ENCODE measurements around the gene PCDHB11. TPM values are rescaled to one million over a fixed set of nuclear protein-coding genes. Genes with fewer than 3 reads are reported as not detected.
"Not testable (repeated sequence)": the region's sequence is repeated elsewhere in the genome, so short reads cannot be mapped to it uniquely, and the experiment has no call there.

Gene PCDHB11
- total RNA-seq, 4 donors from 2014 or later: 0.63 to 1.7 (median 1.4) TPM

DNA sequence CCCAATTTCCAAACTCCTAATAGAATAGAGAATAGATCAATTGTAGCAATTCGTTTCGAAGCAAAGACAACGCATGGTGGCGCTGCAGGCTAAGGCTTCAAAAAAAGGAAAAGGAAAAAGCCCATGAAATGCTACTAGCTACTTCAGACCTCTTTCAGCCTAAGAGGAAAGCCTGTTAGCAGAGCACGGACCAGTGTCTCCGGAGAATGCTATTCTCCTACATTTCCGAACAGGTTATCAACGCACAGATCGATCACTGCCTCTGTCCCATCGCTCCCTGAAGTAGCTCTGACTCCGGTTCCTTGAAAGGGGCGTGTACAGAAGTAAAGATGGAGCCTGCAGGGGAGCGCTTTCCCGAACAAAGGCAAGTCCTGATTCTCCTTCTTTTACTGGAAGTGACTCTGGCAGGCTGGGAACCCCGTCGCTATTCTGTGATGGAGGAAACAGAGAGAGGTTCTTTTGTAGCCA, 45.9 kb downstream of the PCDHB11 start, which contains the start of gene PCDHB15:
Gene PCDHB15, plus strand, starts transcription at position 146 of the 468 bp plus-strand sequence. Its CDS starts 184 bp downstream, at position 330.
- H3K4me3 ChIP-seq (ENCODE audit: low read depth, poor library complexity, severe bottlenecking): no peak within 1 kb of the TSS
- no peak for DNase-seq (ENCODE audit: low spot score in 2 of 2)
- intact Hi-C loops (cut with DNase I; ENCODE audit: low total_unique reads): no loop called here
- WGBS, 2 donors: 10% methylated on average over 12 to 16 of the region's 16 CpGs
- TF ChIP-seq CTCF (IDR thresholded peaks at IDR 0.05) (no peak), POLR2A (IDR thresholded peaks at IDR 0.05) (no peak)

DNA sequence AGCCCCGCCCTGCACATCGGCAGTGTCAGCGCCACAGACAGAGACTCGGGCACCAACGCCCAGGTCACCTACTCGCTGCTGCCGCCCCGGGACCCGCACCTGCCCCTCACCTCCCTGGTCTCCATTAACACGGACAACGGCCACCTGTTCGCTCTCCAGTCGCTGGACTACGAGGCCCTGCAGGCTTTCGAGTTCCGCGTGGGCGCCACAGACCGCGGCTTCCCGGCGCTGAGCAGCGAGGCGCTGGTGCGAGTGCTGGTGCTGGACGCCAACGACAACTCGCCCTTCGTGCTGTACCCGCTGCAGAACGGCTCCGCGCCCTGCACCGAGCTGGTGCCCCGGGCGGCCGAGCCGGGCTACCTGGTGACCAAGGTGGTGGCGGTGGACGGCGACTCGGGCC, 47.5 kb downstream of the PCDHB11 start:
- H3K4me3 ChIP-seq (ENCODE audit: low read depth, poor library complexity, severe bottlenecking); DNase-seq (ENCODE audit: low spot score in 2 of 2); intact Hi-C loops (cut with DNase I; ENCODE audit: low total_unique reads): not testable (repeated sequence)
- 43 to 54% methylated on average over 17 to 30 of the region's 42 CpGs for WGBS, 2 donors

DNA sequence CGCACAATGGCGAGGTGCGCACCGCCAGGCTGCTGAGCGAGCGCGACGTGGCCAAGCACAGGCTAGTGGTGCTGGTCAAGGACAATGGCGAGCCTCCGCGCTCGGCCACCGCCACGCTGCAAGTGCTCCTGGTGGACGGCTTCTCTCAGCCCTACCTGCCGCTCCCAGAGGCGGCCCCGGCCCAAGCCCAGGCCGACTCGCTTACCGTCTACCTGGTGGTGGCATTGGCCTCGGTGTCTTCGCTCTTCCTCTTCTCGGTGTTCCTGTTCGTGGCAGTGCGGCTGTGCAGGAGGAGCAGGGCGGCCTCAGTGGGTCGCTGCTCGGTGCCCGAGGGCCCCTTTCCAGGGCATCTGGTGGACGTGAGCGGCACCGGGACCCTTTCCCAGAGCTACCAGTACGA, 48.0 kb downstream of the PCDHB11 start:
- 40 to 53% methylated on average over 26 to 27 of the region's 34 CpGs for WGBS, 2 donors
- H3K4me3 ChIP-seq (ENCODE audit: low read depth, poor library complexity, severe bottlenecking); intact Hi-C loops (cut with DNase I; ENCODE audit: low total_unique reads); DNase-seq (ENCODE audit: low spot score in 2 of 2): not testable (repeated sequence)

DNA sequence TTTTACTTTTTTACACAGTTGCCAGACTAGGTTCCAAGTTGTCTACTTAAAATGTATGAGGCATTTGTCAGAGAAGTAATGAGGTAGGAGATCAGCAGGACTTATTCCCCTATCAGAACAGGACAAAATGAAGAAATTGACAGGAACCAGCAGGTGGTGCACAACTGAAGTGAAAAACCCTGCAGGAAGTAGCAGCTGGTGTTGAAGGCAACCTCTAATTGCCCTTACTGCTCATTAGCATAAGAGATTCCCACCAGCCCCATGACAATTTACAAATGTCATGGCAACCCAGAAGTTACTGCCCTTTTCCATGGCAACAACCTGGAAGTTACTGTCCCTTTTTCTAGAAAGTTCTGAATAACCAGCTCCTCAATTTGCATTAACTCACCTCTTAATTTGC, 51.1 kb downstream of the PCDHB11 start:
- DNase-seq (ENCODE audit: low spot score in 2 of 2): no peak
- no peak for TF ChIP-seq CTCF (IDR thresholded peaks at IDR 0.05)
- TF ChIP-seq POLR2A (IDR thresholded peaks at IDR 0.05): no peak
- intact Hi-C loops (cut with DNase I; ENCODE audit: low total_unique reads): no loop called here
- H3K4me3 ChIP-seq (ENCODE audit: low read depth, poor library complexity, severe bottlenecking): no peak overlapping the region

Other genes starting within 250 kb of the PCDHB11 start
- gene PCDHAC2, start 233.2 kb upstream of the PCDHB11 start, total RNA-seq: under 1 TPM in 3 of 4 donors, not detected in 1; 0.21 to 0.29 (median 0.27) TPM
- gene PCDHB1, start 148.3 kb upstream of the PCDHB11 start, total RNA-seq: not detected
- gene PCDHB2, start 105.0 kb upstream of the PCDHB11 start, total RNA-seq: 1 to 10 TPM; 2.3 to 6.2 (median 3.2) TPM
- gene PCDHB3, start 99.2 kb upstream of the PCDHB11 start, total RNA-seq: 1 to 10 TPM in 3 of 4 donors, under 1 TPM in 1; 0.84 to 1.6 (median 1.3) TPM
- gene PCDHB4, start 77.8 kb upstream of the PCDHB11 start, total RNA-seq: 1 to 10 TPM; 1.1 to 2.8 (median 2.0) TPM
- 1 to 10 TPM in 2 of 4 donors, under 1 TPM in 1, not detected in 1; 0.49 to 4.9 (median 1.4) TPM for gene PCDHB5, start 64.4 kb upstream of the PCDHB11 start, total RNA-seq
- 1 to 10 TPM in 2 of 4 donors, under 1 TPM in 1, not detected in 1; 0.93 to 1.3 (median 1.3) TPM for gene PCDHB6, start 49.6 kb upstream of the PCDHB11 start, total RNA-seq
- 1 to 10 TPM in 1 of 4 donors, under 1 TPM in 3; 0.49 to 1.1 (median 0.58) TPM for gene PCDHB7, start 27.0 kb upstream of the PCDHB11 start, total RNA-seq
- gene PCDHB8, start 21.8 kb upstream of the PCDHB11 start, total RNA-seq: 1 to 10 TPM in 2 of 4 donors, under 1 TPM in 2; 0.10 to 1.2 (median 0.76) TPM
- gene PCDHB16, start 17.2 kb upstream of the PCDHB11 start, total RNA-seq: 1 to 10 TPM in 3 of 4 donors, under 1 TPM in 1; 0.55 to 3.2 (median 1.9) TPM
- gene PCDHB9, start 12.5 kb upstream of the PCDHB11 start, total RNA-seq: 1 to 10 TPM in 2 of 4 donors, under 1 TPM in 2; 0.38 to 2.2 (median 1.2) TPM
- 1 to 10 TPM in 2 of 4 donors, under 1 TPM in 2; 0.19 to 1.5 (median 0.76) TPM for gene PCDHB10, start 7.3 kb upstream of the PCDHB11 start, total RNA-seq
- gene PCDHB12, start 9.1 kb downstream of the PCDHB11 start, total RNA-seq: 1 to 10 TPM in 2 of 4 donors, under 1 TPM in 1, not detected in 1; 0.49 to 3.2 (median 2.3) TPM
- 1 to 10 TPM; 3.3 to 9.0 (median 5.0) TPM for gene PCDHB13, start 14.3 kb downstream of the PCDHB11 start, total RNA-seq
- gene PCDHB14, start 23.7 kb downstream of the PCDHB11 start, total RNA-seq: 1 to 10 TPM; 5.4 to 7.5 (median 6.2) TPM
- gene PCDHB15, start 45.8 kb downstream of the PCDHB11 start, total RNA-seq: 1 to 10 TPM in 3 of 4 donors, under 1 TPM in 1; 0.46 to 2.0 (median 1.4) TPM
- 1 to 10 TPM in 1 of 4 donors, under 1 TPM in 2, not detected in 1; 0.66 to 5.0 (median 0.67) TPM for gene SLC25A2, start 104.4 kb downstream of the PCDHB11 start, total RNA-seq
- 10 to 100 TPM; 46.9 to 76.0 (median 64.9) TPM for gene TAF7, start 121.2 kb downstream of the PCDHB11 start, total RNA-seq
- gene PCDHGA1, start 130.9 kb downstream of the PCDHB11 start, total RNA-seq: under 1 TPM in 3 of 4 donors, not detected in 1; 0.52 to 0.54 (median 0.53) TPM
- gene PCDHGA2, start 139.1 kb downstream of the PCDHB11 start, total RNA-seq: 1 to 10 TPM; 1.4 to 5.3 (median 1.9) TPM
- gene PCDHGA3, start 144.2 kb downstream of the PCDHB11 start, total RNA-seq: 1 to 10 TPM; 1.0 to 3.5 (median 2.9) TPM
- 1 to 10 TPM in 3 of 4 donors, under 1 TPM in 1; 0.30 to 1.3 (median 1.1) TPM for gene PCDHGB1, start 150.5 kb downstream of the PCDHB11 start, total RNA-seq
- gene PCDHGA4, start 155.4 kb downstream of the PCDHB11 start, total RNA-seq: 1 to 10 TPM in 3 of 4 donors, under 1 TPM in 1; 0.25 to 4.3 (median 2.4) TPM
- gene PCDHGB2, start 160.4 kb downstream of the PCDHB11 start, total RNA-seq: 1 to 10 TPM; 2.1 to 4.0 (median 2.6) TPM
- gene PCDHGA5, start 164.5 kb downstream of the PCDHB11 start, total RNA-seq: 1 to 10 TPM in 3 of 4 donors, under 1 TPM in 1; 0.51 to 3.4 (median 1.6) TPM
- 1 to 10 TPM; 3.0 to 7.9 (median 4.8) TPM for gene PCDHGB3, start 170.6 kb downstream of the PCDHB11 start, total RNA-seq
- 1 to 10 TPM; 2.5 to 3.7 (median 3.6) TPM for gene PCDHGA6, start 174.3 kb downstream of the PCDHB11 start, total RNA-seq
- 1 to 10 TPM; 2.2 to 2.5 (median 2.5) TPM for gene PCDHGA7, start 183.1 kb downstream of the PCDHB11 start, total RNA-seq
- gene PCDHGB4, start 188.1 kb downstream of the PCDHB11 start, total RNA-seq: 1 to 10 TPM; 5.2 to 8.9 (median 8.4) TPM
- 1 to 10 TPM in 3 of 4 donors, under 1 TPM in 1; 0.97 to 2.2 (median 1.6) TPM for gene PCDHGA8, start 193.0 kb downstream of the PCDHB11 start, total RNA-seq
- 10 to 100 TPM; 12.3 to 17.6 (median 14.6) TPM for gene PCDHGB5, start 198.3 kb downstream of the PCDHB11 start, total RNA-seq
- 1 to 10 TPM; 5.6 to 8.2 (median 6.3) TPM for gene PCDHGA9, start 203.2 kb downstream of the PCDHB11 start, total RNA-seq
- 1 to 10 TPM; 4.4 to 7.4 (median 6.6) TPM for gene PCDHGB6, start 208.4 kb downstream of the PCDHB11 start, total RNA-seq
- 10 to 100 TPM in 1 of 4 donors, 1 to 10 TPM in 3; 6.8 to 11.7 (median 8.3) TPM for gene PCDHGA10, start 213.4 kb downstream of the PCDHB11 start, total RNA-seq
- gene PCDHGB7, start 218.1 kb downstream of the PCDHB11 start, total RNA-seq: 10 to 100 TPM in 2 of 4 donors, 1 to 10 TPM in 2; 8.0 to 11.3 (median 10.1) TPM
- gene PCDHGA11, start 221.4 kb downstream of the PCDHB11 start, total RNA-seq: 1 to 10 TPM; 3.2 to 6.9 (median 3.7) TPM
- gene PCDHGA12, start 230.9 kb downstream of the PCDHB11 start, total RNA-seq: 1 to 10 TPM; 3.4 to 9.1 (median 6.3) TPM

All from lower leg skin (tissue), 4 donors.